Duodenal mucosa (tissue), 2 donors: Measurements from ENCODE around the gene NCL.
"Not testable (repeated sequence)": the region's sequence is repeated elsewhere in the genome, so short reads cannot be mapped to it uniquely, and the experiment has no call there.

Experiments
- H3K27ac ChIP-seq: one replicate; pipeline ENCODE4 v1.7.0; 2013; ENCODE audit warnings: low read depth, low read length
- H3K27me3 ChIP-seq, 2 donors: one replicate each; pipeline ENCODE4 v1.7.0; 2013; ENCODE audit warnings: low read length in 2 of 2, control low read depth in 1 of 2; ENCODE audit not compliant: insufficient read depth in 2 of 2, control insufficient read depth in 1 of 2
- H3K36me3 ChIP-seq, 2 donors: one replicate each; pipeline ENCODE4 v1.7.0; 2013; ENCODE audit warnings: low read length in 2 of 2, control low read depth in 1 of 2; ENCODE audit not compliant: insufficient read depth in 2 of 2, control insufficient read depth in 1 of 2
- H3K4me1 ChIP-seq, 2 donors: one replicate each; pipeline ENCODE4 v1.7.0; 2013; ENCODE audit warnings: low read length in 2 of 2, control low read depth in 1 of 2; ENCODE audit not compliant: insufficient read depth in 2 of 2, control insufficient read depth in 1 of 2
- H3K4me3 ChIP-seq, 2 donors: one replicate each; pipeline ENCODE4 v1.7.0; 2013; ENCODE audit warnings: low read length in 2 of 2, low read depth in 1 of 2
- H3K9ac ChIP-seq, 2 donors: one replicate each; pipeline ENCODE4 v1.7.0; 2013; ENCODE audit warnings: low read length in 2 of 2, low read depth in 1 of 2
- H3K9me3 ChIP-seq, 2 donors: one replicate each; pipeline ENCODE4 v1.7.0; 2013; ENCODE audit warnings: low read length in 2 of 2, control low read depth in 1 of 2; ENCODE audit not compliant: control insufficient read depth in 1 of 2

The NCL gene

DNA sequence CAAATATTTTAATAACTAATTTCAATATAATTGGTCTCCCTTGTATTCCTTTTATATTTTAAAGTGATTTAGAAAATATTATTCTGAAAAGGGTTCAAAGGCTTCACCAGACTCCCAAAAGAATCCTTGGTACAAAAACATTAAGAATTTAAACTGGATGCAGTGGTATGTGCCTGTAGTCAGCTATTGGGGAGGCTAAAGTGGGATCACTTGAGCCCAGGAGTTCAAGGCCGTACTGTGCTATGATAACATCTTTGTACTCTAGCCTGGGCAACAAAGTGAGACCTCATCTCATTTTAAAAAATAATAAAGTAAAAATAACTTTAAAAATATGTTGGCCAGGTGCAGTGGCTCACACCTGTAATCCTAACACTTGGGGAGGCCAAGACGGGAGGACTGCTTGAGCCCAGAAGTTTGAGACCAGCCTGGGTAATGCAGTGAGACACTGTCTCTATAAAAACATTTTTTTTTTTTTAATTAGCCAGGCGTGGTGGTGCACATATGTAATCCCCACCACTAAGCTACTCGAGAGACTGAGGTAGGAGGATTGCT lies 14.7 kb downstream of the NCL start:
- H3K9me3 ChIP-seq = no peaks in the 10 kb centered on the region
- no peaks in the 10 kb centered on the region for H3K27me3 ChIP-seq
- no peaks in the 10 kb centered on the region for H3K4me1 ChIP-seq
- H3K36me3 ChIP-seq = peaks cover 13 to 16% of the 10 kb centered on the region in 2 donors
- H3K27ac ChIP-seq = no peak overlapping the region
- H3K9ac ChIP-seq = no peak overlapping the region
- no peak overlapping the region for H3K4me3 ChIP-seq

DNA sequence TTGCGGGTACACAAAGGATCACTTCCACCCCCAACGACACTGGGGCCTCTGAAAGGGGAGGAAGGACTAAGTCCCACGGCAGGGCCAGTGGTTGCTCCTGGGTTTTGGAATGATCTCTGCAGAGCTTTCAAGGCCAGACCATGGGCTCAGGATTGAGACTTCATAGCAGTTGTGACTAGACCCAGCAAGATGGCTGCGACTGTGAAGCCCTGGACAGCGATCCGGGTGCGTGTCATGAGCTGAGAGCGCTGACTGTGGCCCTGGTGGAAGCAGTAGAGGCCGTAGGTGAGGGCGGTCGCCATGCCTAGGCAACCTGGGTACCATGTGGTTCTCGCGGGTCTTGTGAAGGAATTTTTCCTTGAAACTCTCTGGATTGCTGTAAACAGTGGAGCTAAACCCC lies 27.3 kb downstream of the NCL start:
- no peaks in the 10 kb centered on the region for H3K36me3 ChIP-seq
- H3K4me1 ChIP-seq = no peaks in the 10 kb centered on the region
- no peak overlapping the region for H3K9ac ChIP-seq
- H3K27ac ChIP-seq = no peak overlapping the region
- H3K9me3 ChIP-seq = peaks cover 0 to under 1% of the 10 kb centered on the region in 2 donors
- no peaks in the 10 kb centered on the region for H3K27me3 ChIP-seq
- H3K4me3 ChIP-seq = no peak overlapping the region

DNA sequence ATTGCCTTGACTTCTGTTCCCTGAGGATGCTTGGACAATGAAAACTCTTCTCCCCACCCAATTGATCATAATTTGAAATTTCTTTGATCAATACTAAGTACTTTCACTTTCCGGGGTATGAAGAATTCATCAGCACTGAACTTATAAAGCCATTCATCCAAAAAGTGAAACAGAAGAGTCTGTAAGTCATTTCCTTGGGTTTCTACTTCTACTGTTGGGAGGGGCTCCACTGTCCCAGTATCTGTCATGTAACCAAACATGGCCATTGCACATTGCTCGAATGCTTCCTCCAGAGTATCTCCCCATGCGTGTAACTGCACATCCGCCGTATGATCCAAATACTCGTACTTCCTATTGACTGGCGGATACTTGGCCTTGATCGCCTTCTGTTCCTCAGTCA lies 30.3 kb downstream of the NCL start:
- H3K4me1 ChIP-seq = no peaks in the 10 kb centered on the region
- peaks cover 10 to 12% of the 10 kb centered on the region in 2 donors for H3K9me3 ChIP-seq
- H3K36me3 ChIP-seq = no peaks in the 10 kb centered on the region
- H3K27me3 ChIP-seq = no peaks in the 10 kb centered on the region
- no peak overlapping the region for H3K4me3 ChIP-seq
- no peak overlapping the region for H3K9ac ChIP-seq
- no peak overlapping the region for H3K27ac ChIP-seq

DNA sequence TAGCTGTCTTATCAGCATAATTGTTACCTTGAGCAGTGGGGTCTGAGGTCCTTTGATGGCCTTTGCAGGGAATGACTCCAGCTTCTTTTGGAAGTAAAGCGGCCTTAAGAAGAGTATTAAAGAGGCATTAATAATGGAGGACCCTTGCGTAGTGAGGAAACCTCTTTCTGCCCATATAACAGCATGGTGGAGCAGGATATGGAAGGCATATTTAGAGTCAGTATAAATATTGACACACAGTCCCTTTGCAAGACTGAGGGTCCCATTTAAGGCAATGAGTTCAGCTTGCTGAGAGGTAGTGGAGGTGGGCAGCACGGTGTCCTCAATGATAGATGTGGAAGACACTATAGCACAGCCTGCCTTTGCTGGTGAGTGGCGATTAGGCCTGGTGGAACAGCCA lies 32.7 kb downstream of the NCL start:
- peaks cover 10 to 12% of the 10 kb centered on the region in 2 donors for H3K9me3 ChIP-seq
- no peaks in the 10 kb centered on the region for H3K27me3 ChIP-seq
- no peaks in the 10 kb centered on the region for H3K4me1 ChIP-seq
- H3K9ac ChIP-seq = no peak overlapping the region
- H3K36me3 ChIP-seq = no peaks in the 10 kb centered on the region
- no peak overlapping the region for H3K4me3 ChIP-seq
- no peak overlapping the region for H3K27ac ChIP-seq

DNA sequence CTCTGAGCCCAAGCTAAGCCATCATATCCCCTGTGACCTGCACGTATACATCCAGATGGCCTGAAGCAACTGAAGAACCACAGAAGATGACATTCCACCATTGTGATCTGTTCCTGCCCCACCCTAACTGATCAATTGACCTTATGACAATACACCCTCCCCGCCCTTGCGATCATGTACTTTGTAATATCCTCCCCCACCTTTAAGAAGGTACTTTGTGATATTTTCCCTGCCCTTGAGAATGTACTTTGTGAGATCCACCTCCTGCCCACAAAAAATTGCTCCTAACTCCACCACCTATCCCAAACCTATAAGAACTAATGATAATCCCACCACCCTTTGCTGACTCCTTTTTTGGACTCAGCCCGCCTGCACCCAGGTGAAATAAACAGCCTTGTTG lies 33.8 kb downstream of the NCL start:
- not testable (repeated sequence) for H3K9ac ChIP-seq, H3K27ac ChIP-seq, H3K4me3 ChIP-seq, H3K27me3 ChIP-seq, H3K4me1 ChIP-seq, H3K36me3 ChIP-seq
- peaks cover 10 to 12% of the 10 kb centered on the region in 2 donors for H3K9me3 ChIP-seq

DNA sequence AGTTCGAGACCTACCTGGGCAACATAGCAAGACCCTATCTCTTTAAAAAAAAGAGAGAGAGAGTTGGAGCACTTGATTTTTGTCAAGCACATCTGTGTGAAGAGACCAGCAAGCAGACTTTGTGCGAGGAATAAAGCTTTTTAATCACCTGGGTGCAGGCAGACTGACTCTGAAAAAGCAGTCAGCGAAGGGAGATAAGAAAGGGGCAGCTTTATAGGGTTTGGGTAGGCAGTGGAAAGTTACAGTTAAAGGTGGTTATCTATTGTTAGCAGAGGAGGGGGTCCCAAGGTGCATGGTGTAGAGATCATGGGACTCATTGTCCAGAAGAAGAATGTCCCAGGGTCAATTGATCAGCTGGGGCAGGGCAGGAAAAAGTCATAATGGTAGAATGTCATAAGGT lies 34.4 kb downstream of the NCL start:
- Histone ChIP-seq H3K27ac (no peak overlapping the region), H3K27me3 (no peaks in the 10 kb centered on the region), H3K4me1 (no peaks in the 10 kb centered on the region), H3K9ac (no peak overlapping the region), H3K36me3 (no peaks in the 10 kb centered on the region), H3K4me3 (no peak overlapping the region), H3K9me3 (peaks cover 10 to 12% of the 10 kb centered on the region in 2 donors)

DNA sequence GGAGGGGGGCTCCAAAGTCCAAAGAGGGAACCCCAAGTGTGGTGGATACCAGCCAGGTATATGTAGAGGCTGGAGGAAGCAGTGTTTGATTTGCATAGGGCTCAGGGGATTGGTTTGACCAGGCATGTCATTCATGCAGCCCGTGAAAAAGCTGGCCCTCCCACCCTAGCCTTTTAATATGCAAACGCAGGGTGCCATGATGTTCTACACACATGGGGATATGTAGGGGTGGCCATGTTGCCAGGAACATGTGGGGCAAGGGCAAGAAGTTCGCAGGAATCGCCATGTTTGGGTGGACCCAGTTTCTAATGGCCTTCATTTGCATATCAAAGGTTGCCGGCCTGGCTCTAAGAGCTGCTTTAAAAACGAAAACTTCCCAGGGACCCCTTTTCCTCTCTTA lies 35.1 kb downstream of the NCL start:
- H3K9me3 ChIP-seq = peaks cover 10 to 12% of the 10 kb centered on the region in 2 donors
- no peaks in the 10 kb centered on the region for H3K4me1 ChIP-seq
- no peak overlapping the region for H3K9ac ChIP-seq
- no peak overlapping the region for H3K4me3 ChIP-seq
- H3K27me3 ChIP-seq = no peaks in the 10 kb centered on the region
- no peaks in the 10 kb centered on the region for H3K36me3 ChIP-seq
- H3K27ac ChIP-seq = no peak overlapping the region

DNA sequence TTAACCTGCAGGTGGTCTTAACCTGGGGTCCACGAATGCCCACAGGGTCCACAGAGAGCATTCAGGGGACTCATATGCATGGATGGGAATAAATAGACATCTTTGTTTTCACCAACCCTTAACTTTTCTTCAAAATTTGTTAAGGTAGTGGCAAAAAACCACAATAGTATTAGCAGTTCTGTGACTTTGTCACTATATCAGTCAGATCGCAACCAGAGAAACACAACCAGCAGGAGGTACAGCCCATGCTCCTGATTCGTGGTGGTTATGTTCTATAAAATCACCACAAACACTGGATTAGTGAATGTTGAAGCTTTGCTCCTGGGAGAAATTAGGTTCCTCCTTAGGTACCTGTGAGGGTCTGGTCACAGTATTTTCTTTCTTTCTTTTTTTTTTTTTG lies 37.2 kb downstream of the NCL start:
- no peak overlapping the region for H3K4me3 ChIP-seq
- no peaks in the 10 kb centered on the region for H3K4me1 ChIP-seq
- H3K27me3 ChIP-seq = no peaks in the 10 kb centered on the region
- no peak overlapping the region for H3K9ac ChIP-seq
- no peak overlapping the region for H3K27ac ChIP-seq
- H3K9me3 ChIP-seq = peaks cover 10 to 12% of the 10 kb centered on the region in 2 donors
- H3K36me3 ChIP-seq = no peaks in the 10 kb centered on the region

DNA sequence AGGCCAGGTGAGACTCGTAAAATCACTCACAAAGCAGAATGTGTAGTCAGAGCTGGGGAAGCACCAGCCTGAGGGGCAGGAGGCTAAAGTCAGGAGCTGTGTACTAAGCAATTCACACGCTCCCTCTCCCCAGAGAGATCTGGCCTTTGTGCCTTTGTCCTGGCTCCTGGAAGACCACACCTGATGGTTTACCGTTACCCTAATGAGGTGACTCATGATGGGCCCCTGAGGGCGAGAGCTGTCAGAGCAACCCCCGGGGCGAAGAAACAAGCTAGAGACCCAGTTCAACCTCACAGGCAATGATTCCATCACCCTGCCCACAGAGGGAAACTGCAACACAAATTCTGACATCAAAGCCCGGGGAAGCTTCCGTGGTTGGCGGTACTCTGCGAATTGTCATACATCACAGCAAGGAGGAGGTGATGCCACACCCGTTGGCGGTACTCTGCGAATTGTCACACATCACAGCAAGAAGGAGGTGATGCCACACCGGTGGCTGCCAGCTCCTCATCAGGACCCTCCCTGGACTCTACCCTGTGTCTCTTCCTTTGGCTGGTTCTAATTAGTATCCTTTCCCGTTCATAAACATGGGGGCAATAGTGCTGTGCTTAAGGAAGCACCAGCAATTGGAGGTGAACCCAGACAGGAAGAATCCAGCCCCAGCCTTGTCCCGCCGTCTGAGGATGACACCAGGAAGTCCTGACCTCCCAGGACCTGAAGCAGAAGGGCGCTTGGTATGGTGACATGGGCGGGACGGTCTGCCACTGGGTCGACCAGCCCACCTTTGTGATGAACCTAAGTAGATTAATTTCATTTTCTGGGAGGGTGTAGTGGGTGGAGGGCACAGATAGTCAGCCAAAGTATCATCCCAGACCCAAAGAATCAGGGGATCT lies 38.2 kb downstream of the NCL start:
- Histone ChIP-seq H3K27ac (no peak overlapping the region), H3K4me3 (no peak overlapping the region), H3K9me3 (peaks cover 2 to 3% of the 10 kb centered on the region in 2 donors), H3K36me3 (no peaks in the 10 kb centered on the region), H3K27me3 (no peaks in the 10 kb centered on the region), H3K9ac (no peak overlapping the region), H3K4me1 (no peaks in the 10 kb centered on the region)

DNA sequence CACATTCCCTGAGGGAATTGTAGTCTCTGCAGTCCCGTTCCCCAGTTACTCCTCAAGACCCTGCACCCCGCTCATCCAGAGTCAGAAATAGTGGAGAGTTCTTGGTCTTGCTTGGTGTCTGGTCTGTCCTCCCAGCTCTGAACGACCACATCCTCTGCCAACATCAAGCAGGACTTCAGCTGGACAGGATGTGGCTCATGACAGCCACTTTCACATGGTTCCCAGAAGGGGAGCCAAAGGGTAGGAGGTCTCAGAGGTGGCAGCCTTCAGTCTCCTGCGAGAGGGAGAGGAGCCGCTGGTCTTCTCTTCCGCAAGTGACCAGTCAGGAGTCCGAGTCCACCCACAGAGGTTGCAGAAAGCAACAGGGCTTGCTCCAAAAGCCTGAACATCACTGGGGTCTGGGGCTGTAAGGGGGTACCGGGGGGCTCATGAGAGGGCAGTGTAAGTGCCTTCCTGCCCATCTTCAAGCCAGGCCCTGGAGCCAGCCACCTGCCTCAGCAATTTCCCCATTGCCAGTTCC lies 38.9 kb downstream of the NCL start:
- H3K9ac ChIP-seq = no peak overlapping the region

More for the DNA sequence above, 38.9 kb downstream of the NCL start:
- Histone ChIP-seq H3K4me1 (no peaks in the 10 kb centered on the region), H3K4me3 (no peak overlapping the region), H3K9me3 (no peaks in the 10 kb centered on the region), H3K36me3 (no peaks in the 10 kb centered on the region), H3K27me3 (no peaks in the 10 kb centered on the region), H3K27ac (no peak overlapping the region)
